CD4-positive, alpha-beta T cell (primary cell): Measurements from ENCODE around the gene PLPP7. TPM values are rescaled to one million over a fixed set of nuclear protein-coding genes. Genes with fewer than 3 reads are reported as not detected.

ENCODE experiments used
- ATAC-seq: fragments of 200-7000 bp; cut with Tn5 transposase; one replicate; pipeline ENCODE4 v1.10.0; 2022; ENCODE audit warnings: mild to moderate bottlenecking; ENCODE audit not compliant: poor library complexity
- CTCF ChIA-PET: fragments of 350-600 bp; sonication (Branson Sonifier 250); formaldehyde crosslinking; loops from one replicate; lab custom pipeline; 2021; ENCODE audit warnings: antibody characterized with exemption, inconsistent platforms; lab: Charles Lee
- POLR2A ChIA-PET: fragments of 350-600 bp; sonication (Branson Sonifier 250); formaldehyde crosslinking; loops from one replicate; lab custom pipeline; 2021; ENCODE audit warnings: antibody characterized with exemption, inconsistent platforms; lab: Charles Lee
- DNase-seq, 14 experiments: peaks; one replicate each; pipeline ENCODE4 v3.0.0-alpha.2; 2013 to 2020; ENCODE audit warnings: mixed read lengths in 2 of 14
- H3K27ac ChIP-seq, 2 donors: one replicate each; pipeline versions ENCODE4 v1.5.1 to v1.7.0; 2013; ENCODE audit warnings: low read length in 2 of 2, low read depth in 1 of 2, mild to moderate bottlenecking in 1 of 2
- H3K27me3 ChIP-seq, 2 experiments: 1 replicate in 1 of 2; 2 replicates in 1 of 2; pipeline versions ENCODE4 v1.6.1 to v1.7.0; 2013; ENCODE audit warnings: low read length in 2 of 2, control low read depth in 1 of 2, mild to moderate bottlenecking in 1 of 2, moderate library complexity in 1 of 2; ENCODE audit not compliant: insufficient read depth in 2 of 2, control insufficient read depth in 1 of 2
- H3K36me3 ChIP-seq: one replicate; pipeline ENCODE4 v1.6.1; 2013; ENCODE audit warnings: low read length, control low read depth; ENCODE audit not compliant: insufficient read depth
- H3K4me1 ChIP-seq: one replicate; pipeline ENCODE4 v1.6.1; 2013; ENCODE audit warnings: low read length, control low read depth; ENCODE audit not compliant: insufficient read depth
- H3K4me3 ChIP-seq: one replicate; pipeline ENCODE4 v1.5.1; 2013; ENCODE audit warnings: mild to moderate bottlenecking, low read length, moderate library complexity
- H3K9me3 ChIP-seq, 2 experiments: 1 replicate in 1 of 2; 2 replicates in 1 of 2; pipeline versions ENCODE4 v1.6.1 to v1.7.0; 2013; ENCODE audit warnings: low read length in 2 of 2, mild to moderate bottlenecking in 2 of 2, control low read depth in 1 of 2, moderate library complexity in 1 of 2; ENCODE audit not compliant: control insufficient read depth in 1 of 2, insufficient read depth in 1 of 2
- H3K27ac Mint-ChIP-seq: one replicate; pipeline ENCODE4 v1.8.0; 2020; ENCODE audit warnings: mixed read lengths
- H3K27me3 Mint-ChIP-seq: one replicate; pipeline ENCODE4 v1.8.0; 2021; ENCODE audit warnings: mixed read lengths
- H3K36me3 Mint-ChIP-seq: one replicate; pipeline ENCODE4 v1.8.0; 2021; ENCODE audit warnings: low read depth, mixed read lengths
- H3K4me1 Mint-ChIP-seq: one replicate; pipeline ENCODE4 v1.8.0; 2021; ENCODE audit warnings: low read depth, mixed read lengths
- H3K4me3 Mint-ChIP-seq: one replicate; pipeline ENCODE4 v1.8.0; 2020; ENCODE audit warnings: mild to moderate bottlenecking, mixed read lengths
- H3K9me3 Mint-ChIP-seq: one replicate; pipeline ENCODE4 v1.8.0; 2020; ENCODE audit warnings: mixed read lengths
- CTCF ChIP-seq: fragments of 200-600 bp; IDR thresholded peaks from one replicate; pipeline ENCODE4 v1.8.0; 2022; ENCODE audit warnings: antibody characterized with exemption, mild to moderate bottlenecking
- intact Hi-C, 2 experiments: fragments of 100-400 bp; cut with DNase I in 1 of 2; cut with micrococcal nuclease in 1 of 2; formaldehyde crosslinking; loops; one replicate each; pipeline versions ENCODE4 v1.15.1 to v1.9.0; 2023 to 2025; cut with DNase I, micrococcal nuclease
- total RNA-seq, 174 experiments: library from RNA in 2 of 174; stranded (reverse) in 2 of 174; gene quantifications; one replicate each; pipeline ENCODE4 v1.2.3 and lab custom pipeline; 2021 to 2026

The PLPP7 gene
- total RNA-seq, 2 experiments from 2014 or later, result 0.22 TPM; not detected in 1

- CTCF ChIA-PET, result no interaction called here
- no peaks in the 10 kb centered on the region for H3K36me3 Mint-ChIP-seq
- Histone ChIP-seq H3K36me3 (no peaks in the 10 kb centered on the region), H3K27me3 (no peaks in the 10 kb centered on the region), H3K9me3 (no peaks in the 10 kb centered on the region), H3K27ac (no peak overlapping the region), H3K4me3 (no peak overlapping the region), H3K4me1 (no peaks in the 10 kb centered on the region)
- intact Hi-C loops, result no loop called here
- no peaks in the 10 kb centered on the region for H3K4me1 Mint-ChIP-seq
- ATAC-seq, result no peak
- H3K27ac Mint-ChIP-seq, result no peak overlapping the region
- H3K4me3 Mint-ChIP-seq, result no peak overlapping the region
- H3K27me3 Mint-ChIP-seq, result no peaks in the 10 kb centered on the region
- no peaks in the 10 kb centered on the region for H3K9me3 Mint-ChIP-seq
- TF ChIP-seq CTCF, result no peak
- DNase-seq, result no peak
- POLR2A ChIA-PET, result no interaction called here
These were observed 1.3 kb downstream of the PLPP7 start for GRCh38 chr9:131290767-131291370.

GRCh38 chr9:131291795-131292315 lies 2.3 kb downstream of the PLPP7 start:
- H3K9me3 ChIP-seq, result no peaks in the 10 kb centered on the region
- DNase-seq (no peak), ATAC-seq (no peak)
- no peaks in the 10 kb centered on the region for H3K36me3 Mint-ChIP-seq
- TF ChIP-seq CTCF, result no peak
- H3K9me3 Mint-ChIP-seq, result no peaks in the 10 kb centered on the region
- H3K27ac Mint-ChIP-seq, result no peak overlapping the region
- intact Hi-C loops, result no loop called here
- POLR2A ChIA-PET, result interaction anchor here (0.7 to 1.6 kb wide), 3 partner anchors 8 to 40 kb away, joined by 3 to 5 read pairs (median 3); no protein-coding TSS in a partner anchor
- CTCF ChIA-PET, result interaction anchor here (0.6 to 1.3 kb wide), 2 partner anchors 45 to 50 kb away, joined by 3 read pairs; no protein-coding TSS in a partner anchor
- no peak overlapping the region for H3K4me3 Mint-ChIP-seq
- no peak overlapping the region for H3K27ac ChIP-seq
- no peak overlapping the region for H3K4me3 ChIP-seq
- no peaks in the 10 kb centered on the region for H3K4me1 Mint-ChIP-seq
- H3K27me3 Mint-ChIP-seq, result no peaks in the 10 kb centered on the region
- H3K4me1 ChIP-seq, result no peaks in the 10 kb centered on the region
- no peaks in the 10 kb centered on the region for H3K27me3 ChIP-seq
- H3K36me3 ChIP-seq, result no peaks in the 10 kb centered on the region

GRCh38 chr9:131292937-131293336 lies 3.4 kb downstream of the PLPP7 start:
- Histone ChIP-seq H3K36me3 (no peaks in the 10 kb centered on the region), H3K4me1 (no peaks in the 10 kb centered on the region), H3K4me3 (no peak overlapping the region), H3K27me3 (no peaks in the 10 kb centered on the region), H3K27ac (no peak overlapping the region), H3K9me3 (no peaks in the 10 kb centered on the region)
- ChIA-PET POLR2A (interaction anchor here (1.0 to 1.6 kb wide), 2 partner anchors 9 to 21 kb away, joined by 3 to 5 read pairs; no protein-coding TSS in a partner anchor), CTCF (interaction anchor here (0.6 to 1.3 kb wide), 2 partner anchors 44 to 269 kb away, joined by 3 read pairs; no protein-coding TSS in a partner anchor)
- no peak overlapping the region for H3K4me3 Mint-ChIP-seq
- H3K9me3 Mint-ChIP-seq, result no peaks in the 10 kb centered on the region
- H3K36me3 Mint-ChIP-seq, result no peaks in the 10 kb centered on the region
- DNase-seq (no peak), ATAC-seq (no peak)
- no peak for TF ChIP-seq CTCF
- no peaks in the 10 kb centered on the region for H3K4me1 Mint-ChIP-seq
- intact Hi-C loops, result no loop called here
- no peak overlapping the region for H3K27ac Mint-ChIP-seq
- H3K27me3 Mint-ChIP-seq, result no peaks in the 10 kb centered on the region
